H4 (cell line): ENCODE data around the gene ISLR. TPM values are rescaled to one million over a fixed set of nuclear protein-coding genes. Genes with fewer than 3 reads are reported as not detected.

Source experiments
- DNase-seq: peaks from one replicate; pipeline ENCODE4 v3.0.0-alpha.2; 2015; ENCODE audit warnings: low spot score
- total RNA-seq: library from RNA; depleted of rRNA; stranded (reverse); fragments of >200 nt; shearing (Covaris generic); gene quantifications from 2 replicates; pipeline ENCODE4 v1.2.3, GENCODE V29; 2014

Gene ISLR
- total RNA-seq, 1 experiment from 2014 or later: 0.06 TPM

- DNase-seq: no peak
Observed at GRCh38 chr15:74171965-74172541, 1.5 kb upstream of the ISLR start.

DNA sequence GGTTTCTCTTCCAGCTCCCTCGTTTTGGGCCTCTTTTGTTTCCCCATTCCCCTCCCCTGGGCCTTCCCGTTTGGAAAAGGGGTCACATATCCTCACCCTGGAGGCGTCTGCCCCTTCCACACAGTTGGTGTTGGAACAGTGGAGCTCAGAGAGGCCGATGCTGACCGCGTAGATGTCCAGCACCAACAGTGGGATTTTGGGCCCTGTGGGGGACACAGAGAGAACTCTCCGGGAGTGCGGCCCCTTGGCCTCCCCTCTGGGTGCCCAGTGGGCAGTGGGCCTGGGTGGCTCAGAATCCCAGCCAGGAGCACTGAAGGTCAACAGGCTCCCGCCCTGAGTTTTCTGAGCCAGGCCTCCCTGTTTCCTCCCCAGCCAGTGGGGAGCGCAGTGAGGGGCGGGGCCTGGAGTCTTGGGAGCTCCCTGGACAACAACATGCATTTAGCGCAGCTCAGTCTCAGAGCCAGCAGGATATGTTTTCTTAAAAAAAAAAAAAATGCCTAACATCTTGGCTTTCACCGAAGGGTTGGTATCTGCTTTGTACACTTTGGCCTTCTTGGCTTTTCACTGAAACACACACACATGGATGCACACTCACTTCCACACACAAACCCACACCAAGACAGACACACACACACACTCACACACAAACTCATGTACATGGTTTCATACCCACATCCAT lies 670 bp upstream of the ISLR start:
- DNase-seq: no peak

DNA sequence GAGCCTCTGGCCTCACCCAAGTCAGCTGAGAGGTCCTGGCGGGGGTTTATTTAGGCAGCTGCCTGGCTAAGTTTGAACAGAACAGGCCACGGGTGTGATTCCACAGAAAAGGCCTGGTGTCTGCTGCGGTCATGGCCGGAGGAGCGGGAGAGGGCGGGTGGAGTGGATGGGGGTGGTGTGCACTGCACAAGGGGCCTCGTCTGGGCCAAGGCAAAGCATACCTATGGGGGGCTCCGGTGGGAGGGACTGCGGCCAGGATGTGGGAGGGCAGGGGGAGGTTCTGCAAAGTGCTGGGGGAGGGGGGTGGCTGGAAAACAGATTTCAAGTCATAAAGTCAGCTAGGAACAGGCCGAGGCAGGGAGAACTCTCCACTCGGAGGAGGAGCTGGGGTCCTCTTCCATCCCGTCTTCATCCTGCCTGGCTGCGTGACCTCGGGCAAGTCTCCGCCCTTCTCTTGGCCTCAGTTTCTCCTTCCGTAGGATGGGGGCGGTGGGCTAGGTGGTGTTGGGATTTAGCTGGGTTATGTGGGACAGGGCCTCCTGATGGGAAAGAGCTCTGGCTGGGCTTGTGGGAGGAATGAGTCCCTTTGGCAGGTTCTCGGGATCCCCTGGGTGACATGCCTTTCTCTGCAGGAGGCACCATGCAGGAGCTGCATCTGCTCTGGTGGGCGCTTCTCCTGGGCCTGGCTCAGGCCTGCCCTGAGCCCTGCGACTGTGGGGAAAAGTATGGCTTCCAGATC lies 878 bp downstream of the ISLR start:
- no peak for DNase-seq

DNA sequence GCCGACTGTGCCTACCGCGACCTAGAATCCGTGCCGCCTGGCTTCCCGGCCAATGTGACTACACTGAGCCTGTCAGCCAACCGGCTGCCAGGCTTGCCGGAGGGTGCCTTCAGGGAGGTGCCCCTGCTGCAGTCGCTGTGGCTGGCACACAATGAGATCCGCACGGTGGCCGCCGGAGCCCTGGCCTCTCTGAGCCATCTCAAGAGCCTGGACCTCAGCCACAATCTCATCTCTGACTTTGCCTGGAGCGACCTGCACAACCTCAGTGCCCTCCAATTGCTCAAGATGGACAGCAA lies 1.4 kb downstream of the ISLR start:
- DNase-seq: no peak

- DNase-seq: no peak
Observed at GRCh38 chr15:74175271-74176191, 2.0 kb downstream of the ISLR start.

GRCh38 chr15:74176262-74177214 lies 3.0 kb downstream of the ISLR start:
- DNase-seq: no peak

DNA sequence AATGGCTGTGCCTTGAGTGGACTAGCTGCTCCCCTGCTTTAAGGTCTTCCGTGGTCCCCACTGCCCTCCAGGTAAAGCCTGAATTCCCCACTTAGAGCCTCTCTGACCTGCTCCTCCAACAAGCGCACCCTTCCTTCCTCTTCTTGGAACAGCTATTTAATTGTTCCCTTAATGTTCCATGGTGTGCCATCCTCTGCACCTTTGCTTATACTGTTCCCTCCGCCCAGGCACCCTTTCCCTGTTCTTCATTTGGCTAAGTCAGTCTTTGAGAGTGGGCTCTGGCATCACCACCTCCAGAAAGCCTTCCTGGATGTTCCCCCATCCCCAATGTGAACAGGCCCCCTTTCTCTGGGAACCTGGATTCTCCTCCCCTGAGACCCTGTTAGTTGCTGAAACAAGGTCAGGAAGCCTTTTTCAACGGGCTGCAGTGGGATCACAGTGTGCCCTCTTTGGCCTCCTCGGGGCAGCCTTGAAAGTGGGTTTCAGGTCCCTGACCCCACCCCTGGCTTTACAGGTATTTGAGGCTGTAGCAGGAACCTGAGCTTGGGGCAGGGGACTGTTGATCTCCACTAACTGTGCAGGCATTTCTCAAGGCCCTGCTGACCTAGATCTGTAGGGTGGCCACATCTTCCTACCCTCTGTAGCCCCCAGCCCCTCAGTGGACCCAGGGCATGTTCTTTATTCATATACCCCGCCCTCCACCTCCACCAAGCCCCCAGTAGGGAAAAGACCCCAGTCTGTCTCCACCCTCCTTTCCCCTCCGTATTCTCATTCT lies 5.0 kb downstream of the ISLR start:
- DNase-seq: no peak

- peak; percentile 36 for DNase-seq
Observed at GRCh38 chr15:74179101-74179841, 5.8 kb downstream of the ISLR start.

- no peak for DNase-seq
Observed at GRCh38 chr15:74179983-74180880, 6.7 kb downstream of the ISLR start.

- no peak for DNase-seq
Observed at GRCh38 chr15:74180881-74181602, 7.5 kb downstream of the ISLR start.

DNA sequence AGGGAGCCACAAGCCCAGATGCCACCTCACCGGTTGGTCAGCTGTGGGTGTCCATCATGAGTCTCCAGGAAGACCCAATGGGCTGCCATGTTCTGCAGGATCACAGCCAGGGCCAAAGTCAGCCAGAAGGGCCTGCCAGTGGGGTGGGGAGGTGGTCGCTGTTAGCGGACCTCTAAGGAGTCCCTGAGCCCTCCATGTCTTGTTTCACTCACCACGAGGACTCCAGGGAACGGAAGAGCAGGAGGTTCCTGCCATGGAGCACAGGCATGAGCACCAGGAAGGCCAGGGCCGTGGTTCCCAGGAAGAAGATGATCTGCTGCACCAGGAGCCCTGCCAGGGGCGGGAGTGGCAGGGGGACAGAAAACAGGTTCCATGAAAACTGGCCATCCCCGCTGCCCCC lies 8.6 kb downstream of the ISLR start:
- DNase-seq: no peak

DNA sequence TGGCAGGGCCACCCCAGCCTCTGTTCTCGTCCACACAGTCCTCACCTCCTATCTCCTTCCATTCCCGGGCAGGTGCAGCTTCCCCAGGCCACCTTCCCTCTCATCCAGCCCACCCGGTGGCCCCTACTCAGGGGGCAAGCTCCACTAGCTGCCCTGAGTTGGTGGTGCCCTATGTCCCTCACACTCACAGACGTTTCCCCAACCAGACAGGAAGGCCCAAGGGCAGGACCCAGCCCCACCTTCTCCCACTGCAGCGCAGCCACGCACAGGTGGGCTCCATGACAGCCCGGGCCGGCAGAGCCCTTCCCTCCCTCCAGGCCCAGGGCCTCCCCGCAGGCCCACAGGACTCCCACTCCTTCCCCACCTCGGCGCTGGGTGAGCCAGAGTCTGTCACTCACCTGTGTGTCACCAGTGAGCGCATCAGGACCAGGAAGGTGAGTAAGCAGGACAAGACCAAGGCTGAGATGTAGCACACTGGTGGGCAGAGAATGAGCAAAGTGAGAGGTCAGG lies 11.1 kb downstream of the ISLR start:
- no peak for DNase-seq

- no peak for DNase-seq
Observed at GRCh38 chr15:74185710-74186348, 12.3 kb downstream of the ISLR start.

- DNase-seq: no peak
Observed at GRCh38 chr15:74188216-74188615, 14.7 kb downstream of the ISLR start.

GRCh38 chr15:74191798-74192197 lies 18.3 kb downstream of the ISLR start:
- no peak for DNase-seq

DNA sequence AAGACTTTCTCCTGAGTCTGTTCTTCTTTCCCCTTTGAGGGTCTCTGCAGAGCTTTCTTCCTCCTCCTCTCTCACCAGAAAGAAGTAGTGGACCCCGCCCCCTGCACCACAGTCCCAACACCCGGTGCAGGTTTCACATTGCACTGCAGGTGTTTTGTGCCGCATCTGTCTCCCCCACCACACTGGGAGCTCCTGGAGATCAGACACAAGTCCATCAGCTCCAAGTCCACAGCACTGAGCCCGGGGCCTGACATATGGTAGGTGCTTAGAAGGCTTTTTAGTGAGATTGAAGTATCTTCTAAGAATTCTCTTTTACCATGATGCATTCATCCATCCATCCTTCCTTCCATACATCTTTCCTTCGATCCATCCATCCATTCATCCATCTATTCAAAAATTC lies 19.2 kb downstream of the ISLR start:
- no peak for DNase-seq

GRCh38 chr15:74193299-74193718 lies 19.8 kb downstream of the ISLR start:
- peak; percentile 50 for DNase-seq
